22Rv1 (cell line): ENCODE data around the gene ZG16.
A peak's percentile ranks its signal among the peaks of the same experiment; 100 is the strongest.

ENCODE experiments used
- CTCF ChIP-seq: fragments of 450-650 bp; IDR thresholded peaks from 2 replicates; pipeline ENCODE4 v1.5.1; 2017; ENCODE audit warnings: mild to moderate bottlenecking
- ZFX ChIP-seq: fragments of 450-650 bp; IDR thresholded peaks from 2 replicates; pipeline ENCODE4 v1.6.1; 2017; ENCODE audit warnings: antibody characterized with exemption, borderline replicate concordance

- TF ChIP-seq CTCF = peak; percentile 95
- no peak for TF ChIP-seq ZFX
Measured at GRCh38 chr16:29815793-29816693, 38.0 kb downstream of the ZG16 start, which contains the start of gene PAGR1.
